ENCODE data around the gene COL18A1. TPM values are rescaled to one million over a fixed set of nuclear protein-coding genes. Genes with fewer than 3 reads are reported as not detected.

Gene COL18A1
- total RNA-seq, 1 experiment from 2014 or later, result 676 TPM

DNA sequence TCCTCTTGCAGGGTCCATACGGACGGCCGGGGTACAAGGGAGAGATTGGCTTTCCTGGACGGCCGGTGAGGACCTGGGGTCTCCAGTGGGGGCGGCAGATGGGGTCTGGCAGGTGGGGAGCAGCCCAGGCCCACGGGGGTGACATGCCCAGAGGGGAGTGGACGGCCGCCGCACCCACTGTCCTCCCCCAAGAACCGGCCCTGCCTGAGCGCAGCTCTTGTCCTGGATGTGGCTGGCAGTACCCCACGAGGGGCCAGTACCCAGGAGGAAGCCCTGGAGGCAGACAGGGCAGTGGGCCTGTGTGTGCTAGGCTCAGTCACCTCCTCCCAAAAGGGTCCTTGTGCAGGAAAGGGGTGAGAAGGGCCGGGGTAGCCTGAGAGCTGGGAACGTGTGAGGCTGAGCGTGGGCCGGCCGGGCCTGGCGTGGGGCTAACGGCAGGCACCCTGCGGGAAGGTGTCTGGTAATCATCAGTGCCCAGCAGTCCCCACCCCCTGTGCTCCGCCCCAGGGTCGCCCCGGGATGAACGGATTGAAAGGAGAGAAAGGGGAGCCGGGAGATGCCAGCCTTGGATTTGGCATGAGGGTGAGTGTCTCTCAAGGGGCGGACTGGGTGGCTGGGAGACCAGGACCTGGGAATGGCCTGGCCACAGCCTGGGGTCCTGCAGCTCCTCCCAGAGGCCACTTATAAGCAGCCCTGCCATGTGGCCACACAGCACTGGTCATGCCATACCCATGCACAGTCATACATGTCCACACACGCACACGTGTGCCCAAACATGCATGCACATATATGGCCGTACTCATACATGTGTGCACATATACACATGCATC is 90.1 kb downstream of the COL18A1 start:
- CTCF ChIA-PET, result no interaction called here

DNA sequence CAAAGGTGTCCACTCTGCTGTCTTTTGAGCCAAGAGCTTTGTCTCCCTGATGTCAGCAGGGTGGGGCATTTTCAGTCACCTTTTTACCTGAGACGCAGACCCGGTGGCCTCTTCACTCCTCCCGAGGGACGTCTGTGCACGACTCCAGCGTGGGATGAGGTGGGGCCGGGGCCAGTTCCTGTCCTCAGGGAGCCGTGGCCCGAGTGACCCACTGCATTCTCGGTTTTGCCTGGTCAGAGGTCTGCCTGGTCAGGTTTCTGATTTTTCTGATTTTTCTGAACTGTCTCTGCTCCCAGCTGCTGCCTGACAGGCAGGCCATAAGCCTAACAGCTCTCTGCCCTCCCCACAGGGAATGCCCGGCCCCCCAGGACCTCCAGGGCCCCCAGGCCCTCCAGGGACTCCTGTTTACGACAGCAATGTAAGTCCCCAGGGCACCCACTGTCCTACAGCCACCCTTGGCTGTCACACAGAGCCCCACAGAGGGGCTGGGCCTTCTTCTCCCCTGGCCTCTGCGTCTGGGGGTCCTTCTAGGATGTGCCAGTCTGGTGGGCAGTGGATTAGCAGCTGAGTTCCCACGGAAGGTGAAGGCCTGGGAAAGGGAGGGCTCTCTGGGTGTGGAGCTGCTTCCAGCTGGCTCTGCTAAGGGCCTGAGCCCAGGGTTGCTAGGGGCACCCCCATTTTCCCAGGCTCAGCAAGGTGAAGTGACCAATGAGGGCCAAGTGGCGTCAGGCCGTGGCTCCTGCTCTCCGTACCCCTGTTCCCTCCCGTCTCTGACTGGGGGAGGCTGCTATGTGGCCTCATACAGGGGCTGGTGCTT is 91.4 kb downstream of the COL18A1 start:
- POLR2A ChIA-PET, result no interaction called here
- no TSS peak for BruUV-seq (replicated peaks)
- no peaks in the 10 kb centered on the region; the same call in 1 of the 2 replicates for H3K36me3 ChIP-seq (ENCODE audit: control insufficient read depth, insufficient read depth, low read length)

More for the DNA sequence above, 90.1 kb downstream of the COL18A1 start:
- in situ Hi-C loops (cut with HindIII; ENCODE audit: low pct_unique_long_range_greater_than_20kb, low sequenced_read_pairs) (no loop called here), intact Hi-C loops (cut with micrococcal nuclease; ENCODE audit: unreplicated experiment) (no loop called here)
- DNase-seq (ENCODE audit: low read depth, low spot score) (no peak), ATAC-seq (no peak)
- POLR2A ChIA-PET, result no interaction called here
- Histone ChIP-seq H3K36me3 (ENCODE audit: control insufficient read depth, insufficient read depth, low read length) (no peaks in the 10 kb centered on the region; the same call in 1 of the 2 replicates), H3K4me3 (ENCODE audit: low read depth in 2 of 2, low read length in 2 of 2) (no peak overlapping the region), H3K9me3 (ENCODE audit: control insufficient read depth, insufficient read depth, low read depth, low read length) (no peaks in the 10 kb centered on the region), H3K27ac (ENCODE audit: low read length) (no peak overlapping the region), H3K4me1 (ENCODE audit: control insufficient read depth, insufficient read depth, low read length) (peaks cover 3% of the 10 kb centered on the region), H3K27me3 (ENCODE audit: control insufficient read depth, insufficient read depth, low read length) (no peaks in the 10 kb centered on the region)
- TF ChIP-seq, protein P1, sequence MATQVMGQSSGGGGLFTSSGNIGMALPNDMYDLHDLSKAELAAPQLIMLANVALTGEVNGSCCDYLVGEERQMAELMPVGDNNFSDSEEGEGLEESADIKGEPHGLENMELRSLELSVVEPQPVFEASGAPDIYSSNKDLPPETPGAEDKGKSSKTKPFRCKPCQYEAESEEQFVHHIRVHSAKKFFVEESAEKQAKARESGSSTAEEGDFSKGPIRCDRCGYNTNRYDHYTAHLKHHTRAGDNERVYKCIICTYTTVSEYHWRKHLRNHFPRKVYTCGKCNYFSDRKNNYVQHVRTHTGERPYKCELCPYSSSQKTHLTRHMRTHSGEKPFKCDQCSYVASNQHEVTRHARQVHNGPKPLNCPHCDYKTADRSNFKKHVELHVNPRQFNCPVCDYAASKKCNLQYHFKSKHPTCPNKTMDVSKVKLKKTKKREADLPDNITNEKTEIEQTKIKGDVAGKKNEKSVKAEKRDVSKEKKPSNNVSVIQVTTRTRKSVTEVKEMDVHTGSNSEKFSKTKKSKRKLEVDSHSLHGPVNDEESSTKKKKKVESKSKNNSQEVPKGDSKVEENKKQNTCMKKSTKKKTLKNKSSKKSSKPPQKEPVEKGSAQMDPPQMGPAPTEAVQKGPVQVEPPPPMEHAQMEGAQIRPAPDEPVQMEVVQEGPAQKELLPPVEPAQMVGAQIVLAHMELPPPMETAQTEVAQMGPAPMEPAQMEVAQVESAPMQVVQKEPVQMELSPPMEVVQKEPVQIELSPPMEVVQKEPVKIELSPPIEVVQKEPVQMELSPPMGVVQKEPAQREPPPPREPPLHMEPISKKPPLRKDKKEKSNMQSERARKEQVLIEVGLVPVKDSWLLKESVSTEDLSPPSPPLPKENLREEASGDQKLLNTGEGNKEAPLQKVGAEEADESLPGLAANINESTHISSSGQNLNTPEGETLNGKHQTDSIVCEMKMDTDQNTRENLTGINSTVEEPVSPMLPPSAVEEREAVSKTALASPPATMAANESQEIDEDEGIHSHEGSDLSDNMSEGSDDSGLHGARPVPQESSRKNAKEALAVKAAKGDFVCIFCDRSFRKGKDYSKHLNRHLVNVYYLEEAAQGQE (IDR thresholded peaks at IDR 0.05; ENCODE audit: insufficient read depth in 1 of 2, low read depth in 2 of 2, low read length in 1 of 2), result no peak
- no peak for TF ChIP-seq POLR2AphosphoS5 (IDR thresholded peaks at IDR 0.05; ENCODE audit: low read depth, low read length)
- TF ChIP-seq, protein P2, sequence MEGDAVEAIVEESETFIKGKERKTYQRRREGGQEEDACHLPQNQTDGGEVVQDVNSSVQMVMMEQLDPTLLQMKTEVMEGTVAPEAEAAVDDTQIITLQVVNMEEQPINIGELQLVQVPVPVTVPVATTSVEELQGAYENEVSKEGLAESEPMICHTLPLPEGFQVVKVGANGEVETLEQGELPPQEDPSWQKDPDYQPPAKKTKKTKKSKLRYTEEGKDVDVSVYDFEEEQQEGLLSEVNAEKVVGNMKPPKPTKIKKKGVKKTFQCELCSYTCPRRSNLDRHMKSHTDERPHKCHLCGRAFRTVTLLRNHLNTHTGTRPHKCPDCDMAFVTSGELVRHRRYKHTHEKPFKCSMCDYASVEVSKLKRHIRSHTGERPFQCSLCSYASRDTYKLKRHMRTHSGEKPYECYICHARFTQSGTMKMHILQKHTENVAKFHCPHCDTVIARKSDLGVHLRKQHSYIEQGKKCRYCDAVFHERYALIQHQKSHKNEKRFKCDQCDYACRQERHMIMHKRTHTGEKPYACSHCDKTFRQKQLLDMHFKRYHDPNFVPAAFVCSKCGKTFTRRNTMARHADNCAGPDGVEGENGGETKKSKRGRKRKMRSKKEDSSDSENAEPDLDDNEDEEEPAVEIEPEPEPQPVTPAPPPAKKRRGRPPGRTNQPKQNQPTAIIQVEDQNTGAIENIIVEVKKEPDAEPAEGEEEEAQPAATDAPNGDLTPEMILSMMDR (IDR thresholded peaks at IDR 0.05), result no peak
- TF ChIP-seq SIN3A (IDR thresholded peaks at IDR 0.05; ENCODE audit: borderline replicate concordance, insufficient read depth, low read depth, low read length), result no peak
- no peak for TF ChIP-seq TCF7L2 (IDR thresholded peaks at IDR 0.05; ENCODE audit: low read depth, low read length)
- no TSS peak for BruUV-seq (replicated peaks)

More for the DNA sequence above, 91.4 kb downstream of the COL18A1 start:
- in situ Hi-C loops (cut with HindIII; ENCODE audit: low pct_unique_long_range_greater_than_20kb, low sequenced_read_pairs) (no loop called here), intact Hi-C loops (cut with micrococcal nuclease; ENCODE audit: unreplicated experiment) (no loop called here)
- Histone ChIP-seq H3K27ac (ENCODE audit: low read length) (no peak overlapping the region), H3K9me3 (ENCODE audit: control insufficient read depth, insufficient read depth, low read depth, low read length) (no peaks in the 10 kb centered on the region), H3K4me1 (ENCODE audit: control insufficient read depth, insufficient read depth, low read length) (no peaks in the 10 kb centered on the region), H3K27me3 (ENCODE audit: control insufficient read depth, insufficient read depth, low read length) (no peaks in the 10 kb centered on the region), H3K4me3 (ENCODE audit: low read depth in 2 of 2, low read length in 2 of 2) (no peak overlapping the region)
- no peak for ATAC-seq
- CTCF ChIA-PET, result no interaction called here
- DNase-seq (ENCODE audit: low read depth, low spot score), result no peak
- no peak; the same call in 1 of the 2 replicates for TF ChIP-seq POLR2AphosphoS5 (IDR thresholded peaks at IDR 0.05; ENCODE audit: low read depth, low read length)
- TF ChIP-seq TCF7L2 (IDR thresholded peaks at IDR 0.05; ENCODE audit: low read depth, low read length), result no peak
- TF ChIP-seq, protein P2 (IDR thresholded peaks at IDR 0.05), result no peak
- TF ChIP-seq, protein P1 (IDR thresholded peaks at IDR 0.05; ENCODE audit: insufficient read depth in 1 of 2, low read depth in 2 of 2, low read length in 1 of 2), result no peak
- no peak for TF ChIP-seq SIN3A (IDR thresholded peaks at IDR 0.05; ENCODE audit: borderline replicate concordance, insufficient read depth, low read depth, low read length)

Data from Panc1 (cell line).